Esophagus muscularis mucosa (tissue), 4 donors: ENCODE measurements around the gene FHIP2A. TPM values are rescaled to one million over a fixed set of nuclear protein-coding genes. Genes with fewer than 3 reads are reported as not detected.

Experiments used
- DNase-seq: peaks from one replicate; pipeline ENCODE4 v3.0.0-alpha.2; 2017; ENCODE audit errors: extremely low spot score
- H3K27ac ChIP-seq, 4 donors: fragments of 200-600 bp; sonication (generic); replicated peaks in 1 of 4; 1 replicate in 3 of 4; 2 replicates in 1 of 4; pipeline ENCODE4 v1.5.1; 2016 to 2019; ENCODE audit warnings: mild to moderate bottlenecking in 1 of 4
- H3K27me3 ChIP-seq, 4 donors: fragments of 200-600 bp; sonication (generic); one replicate each; pipeline versions ENCODE4 v1.5.1 to v1.6.0; 2016 to 2019
- H3K36me3 ChIP-seq, 4 donors: fragments of 200-600 bp; sonication (generic); one replicate each; pipeline ENCODE4 v1.5.1; 2016 to 2019
- H3K4me1 ChIP-seq, 4 donors: fragments of 200-600 bp; sonication (generic); one replicate each; pipeline ENCODE4 v1.5.1; 2016 to 2019
- H3K4me3 ChIP-seq, 4 donors: fragments of 200-600 bp; sonication (generic); 1 replicate in 2 of 4; 2 replicates in 2 of 4; pipeline ENCODE4 v1.5.1; 2016 to 2019; ENCODE audit warnings: mild to moderate bottlenecking in 4 of 4, moderate library complexity in 1 of 4
- H3K9me3 ChIP-seq, 4 donors: fragments of 200-600 bp; sonication (generic); 1 replicate in 3 of 4; 2 replicates in 1 of 4; pipeline ENCODE4 v1.5.1; 2016 to 2019
- CTCF ChIP-seq, 3 experiments: fragments of 200-600 bp in 2 of 3; fragments of 450-650 bp in 1 of 3; sonication (generic) in 2 of 3; IDR thresholded peaks; one replicate each; pipeline ENCODE4 v1.5.1; 2017 to 2019; ENCODE audit warnings: antibody characterized with exemption in 3 of 3, mild to moderate bottlenecking in 2 of 3, moderate library complexity in 1 of 3
- EP300 ChIP-seq: sonication (generic); formaldehyde crosslinking; IDR thresholded peaks from one replicate; pipeline ENCODE4 v1.6.1; 2017; ENCODE audit warnings: antibody characterized with exemption
- POLR2A ChIP-seq: fragments of 450-650 bp; IDR thresholded peaks from one replicate; pipeline ENCODE4 v1.6.1; 2017; ENCODE audit warnings: antibody characterized with exemption, moderate library complexity, mild to moderate bottlenecking, low read depth
- POLR2AphosphoS5 ChIP-seq, 2 donors: sonication (generic); formaldehyde crosslinking; IDR thresholded peaks; one replicate each; pipeline ENCODE4 v1.6.1; 2017; ENCODE audit warnings: antibody characterized with exemption in 2 of 2
- WGBS: methylation state at CpG from one replicate; pipeline ENCODE4 v1.1.5; 2018; 5-methylcytosine and 5-hydroxymethylcytosine counted together
- intact Hi-C: fragments of 100-400 bp; cut with DNase I; formaldehyde crosslinking; loops from one replicate; pipeline ENCODE4 v1.15.1; 2023
- total RNA-seq, 4 donors: library from RNA; depleted of rRNA; stranded (reverse); fragments of >200 nt; gene quantifications; one replicate each; pipeline versions ENCODE4 v1.1.0 to v1.2.1, GENCODE V29; 2016

The FHIP2A gene
- total RNA-seq, 4 donors from 2014 or later, result 24.7 to 42.8 (median 39.0) TPM

GRCh38 chr10:114802177-114802576 is 19.4 kb upstream of the FHIP2A start:
- Histone ChIP-seq H3K4me1 (no peaks in the 10 kb centered on the region), H3K9me3 (no peaks in the 10 kb centered on the region), H3K36me3 (no peaks in the 10 kb centered on the region), H3K4me3 (no peak overlapping the region), H3K27ac (no peak overlapping the region), H3K27me3 (no peaks in the 10 kb centered on the region)
- no peak for TF ChIP-seq POLR2A
- TF ChIP-seq POLR2AphosphoS5 (IDR thresholded peaks at IDR 0.05), result no peak
- TF ChIP-seq EP300, result no peak
- no peak for TF ChIP-seq CTCF (IDR thresholded peaks at IDR 0.05)
- intact Hi-C loops, result no loop called here
- DNase-seq, result no peak
- 95% methylated on average over 3 of the region's 3 CpGs for WGBS

- no peaks in the 10 kb centered on the region for H3K9me3 ChIP-seq
- H3K4me1 ChIP-seq, result no peaks in the 10 kb centered on the region
- no peak overlapping the region for H3K27ac ChIP-seq
- TF ChIP-seq EP300 (no peak), POLR2A (no peak), CTCF (IDR thresholded peaks at IDR 0.05) (no peak), POLR2AphosphoS5 (IDR thresholded peaks at IDR 0.05) (no peak)
- 89% methylated on average over 3 of the region's 3 CpGs for WGBS
- H3K36me3 ChIP-seq, result no peaks in the 10 kb centered on the region
- H3K27me3 ChIP-seq, result no peaks in the 10 kb centered on the region
- no peak overlapping the region for H3K4me3 ChIP-seq
- no peak for DNase-seq
- intact Hi-C loops, result no loop called here
Measured at GRCh38 chr10:114806562-114807391, 14.8 kb upstream of the FHIP2A start.

- H3K4me1 ChIP-seq, result no peaks in the 10 kb centered on the region
- intact Hi-C loops, result no loop called here
- H3K4me3 ChIP-seq, result no peak overlapping the region
- TF ChIP-seq EP300 (no peak), POLR2AphosphoS5 (IDR thresholded peaks at IDR 0.05) (no peak), CTCF (IDR thresholded peaks at IDR 0.05) (no peak), POLR2A (no peak)
- no peak overlapping the region for H3K27ac ChIP-seq
- no peak for DNase-seq
- 97% methylated on average over 2 of the region's 2 CpGs for WGBS
- H3K36me3 ChIP-seq, result no peaks in the 10 kb centered on the region
- no peaks in the 10 kb centered on the region for H3K27me3 ChIP-seq
- H3K9me3 ChIP-seq, result no peaks in the 10 kb centered on the region
Measured at GRCh38 chr10:114808982-114809381, 12.6 kb upstream of the FHIP2A start.

- Histone ChIP-seq H3K4me1 (no peaks in the 10 kb centered on the region), H3K9me3 (no peaks in the 10 kb centered on the region), H3K27ac (no peak overlapping the region), H3K27me3 (no peaks in the 10 kb centered on the region), H3K36me3 (no peaks in the 10 kb centered on the region), H3K4me3 (no peak overlapping the region)
- TF ChIP-seq EP300, result no peak
- no peak for DNase-seq
- intact Hi-C loops, result no loop called here
- 100% methylated on average over 1 of the region's 1 CpG for WGBS
Measured at GRCh38 chr10:114810926-114811325, 10.7 kb upstream of the FHIP2A start.

GRCh38 chr10:114811862-114812261 is 9.7 kb upstream of the FHIP2A start:
- no peak for TF ChIP-seq EP300
- TF ChIP-seq POLR2A, result no peak
- no peak for TF ChIP-seq CTCF (IDR thresholded peaks at IDR 0.05)
- TF ChIP-seq POLR2AphosphoS5 (IDR thresholded peaks at IDR 0.05), result no peak
- Histone ChIP-seq H3K4me3 (no peak overlapping the region), H3K4me1 (no peaks in the 10 kb centered on the region), H3K36me3 (no peaks in the 10 kb centered on the region), H3K9me3 (no peaks in the 10 kb centered on the region), H3K27me3 (no peaks in the 10 kb centered on the region), H3K27ac (no peak overlapping the region)
- intact Hi-C loops, result no loop called here
- WGBS, result 100% methylated on average over 1 of the region's 1 CpG
- DNase-seq, result no peak
